Mucosa of descending colon (tissue), 3 donors: ENCODE data around the gene KCNH3. TPM values are rescaled to one million over a fixed set of nuclear protein-coding genes. Genes with fewer than 3 reads are reported as not detected.
A peak's percentile ranks its signal among the peaks of the same experiment; 100 is the strongest.

ENCODE experiments used
- ATAC-seq: fragments of 200-7000 bp; cut with Tn5 transposase; one replicate; pipeline ENCODE4 v1.9.1; 2020; ENCODE audit warnings: mild to moderate bottlenecking, moderate library complexity
- DNase-seq, 3 donors: peaks; one replicate each; pipeline ENCODE4 v3.0.0-alpha.2; 2020
- H3K36me3 ChIP-seq: fragments of 200-600 bp; one replicate; pipeline ENCODE4 v1.8.0; 2021; ENCODE audit warnings: low read depth, mild to moderate bottlenecking
- H3K4me1 ChIP-seq: fragments of 200-600 bp; one replicate; pipeline ENCODE4 v1.8.0; 2021; ENCODE audit warnings: low read depth, mild to moderate bottlenecking
- H3K4me3 ChIP-seq: fragments of 200-600 bp; one replicate; pipeline ENCODE4 v1.8.0; 2021; ENCODE audit warnings: mild to moderate bottlenecking
- H3K9me3 ChIP-seq: fragments of 200-600 bp; one replicate; pipeline ENCODE4 v1.8.0; 2021; ENCODE audit warnings: mild to moderate bottlenecking
- CTCF ChIP-seq: fragments of 200-600 bp; IDR thresholded peaks from one replicate; pipeline ENCODE4 v1.8.0; 2022; ENCODE audit warnings: antibody characterized with exemption, mild to moderate bottlenecking
- intact Hi-C, 2 donors: fragments of 100-400 bp; cut with DNase I in 1 of 2; cut with micrococcal nuclease in 1 of 2; formaldehyde crosslinking; loops; one replicate each; pipeline versions ENCODE4 v1.11.0 to v1.11.1; 2022; cut with DNase I, micrococcal nuclease
- total RNA-seq, 3 donors: library from RNA; stranded (reverse); fragmentation: NEBNext Ultra II Directional in 2 of 3; extraction: Animal tissue kit (Norgen Biotek cat#: 25700) in 2 of 3; gene quantifications; one replicate each; pipeline versions ENCODE4 v1.2.1 to v1.2.4, GENCODE V29; 2021 to 2023
- donor health status: DM: no; HTN: no; CAD: no; lungs with moderate emphysema.
- donor health status: DM: no; HTN: no; CAD: no.
- donor health status: DM: no; HTN: yes; CAD: no.

Gene KCNH3
- total RNA-seq, 3 donors from 2014 or later: 0.13 to 0.19 TPM; not detected in 1

- Histone ChIP-seq H3K4me3 (no peak overlapping the region), H3K9me3 (no peaks in the 10 kb centered on the region), H3K4me1 (peaks cover 13% of the 10 kb centered on the region), H3K36me3 (no peaks in the 10 kb centered on the region)
- intact Hi-C loops: no loop called here
- TF ChIP-seq CTCF: no peak
- ATAC-seq (peak; percentile 7), DNase-seq (no peak)
Observed at GRCh38 chr12:49540229-49541139, 1.7 kb downstream of the KCNH3 start.

- Histone ChIP-seq H3K4me3 (no peak overlapping the region), H3K36me3 (no peaks in the 10 kb centered on the region), H3K9me3 (no peaks in the 10 kb centered on the region), H3K4me1 (peaks cover 13% of the 10 kb centered on the region)
- no peak for ATAC-seq
- no peak for DNase-seq
- TF ChIP-seq CTCF: no peak
- intact Hi-C loops: no loop called here
Observed at GRCh38 chr12:49541140-49541861, 2.5 kb downstream of the KCNH3 start.

GRCh38 chr12:49541911-49542505 is 3.2 kb downstream of the KCNH3 start:
- H3K36me3 ChIP-seq: no peaks in the 10 kb centered on the region
- ATAC-seq (no peak), DNase-seq (no peak)
- no peak overlapping the region for H3K4me3 ChIP-seq
- intact Hi-C loops: no loop called here
- peaks cover 13% of the 10 kb centered on the region for H3K4me1 ChIP-seq
- TF ChIP-seq CTCF: no peak
- no peaks in the 10 kb centered on the region for H3K9me3 ChIP-seq

- Histone ChIP-seq H3K4me3 (no peak overlapping the region), H3K36me3 (no peaks in the 10 kb centered on the region), H3K9me3 (no peaks in the 10 kb centered on the region), H3K4me1 (peaks cover 9% of the 10 kb centered on the region)
- TF ChIP-seq CTCF: no peak
- no peak for DNase-seq
- intact Hi-C loops: no loop called here
- ATAC-seq: no peak
Observed at GRCh38 chr12:49542592-49543160, 3.8 kb downstream of the KCNH3 start.

- H3K4me3 ChIP-seq: no peak overlapping the region
- H3K36me3 ChIP-seq: no peaks in the 10 kb centered on the region
- DNase-seq (no peak), ATAC-seq (no peak)
- TF ChIP-seq CTCF: no peak
- intact Hi-C loops: no loop called here
- peaks cover 4% of the 10 kb centered on the region for H3K4me1 ChIP-seq
- H3K9me3 ChIP-seq: no peaks in the 10 kb centered on the region
Observed at GRCh38 chr12:49543221-49543913, 4.5 kb downstream of the KCNH3 start.
